ENCODE results near the gene VAMP8.
"Not testable (repeated sequence)": the region's sequence is repeated elsewhere in the genome, so short reads cannot be mapped to it uniquely, and the experiment has no call there.

VAMP8 gene
- 20.0 to 37.2 reads per million in 2 donors for total RNA-seq

GRCh38 chr2:85577386-85578242, at the start of gene VAMP8:
VAMP8 (plus strand) TSS chr2:85577586; CDS start chr2:85577647, 61 bp downstream.
- peak; percentile 39 to 74 (median 48) for DNase-seq

DNA sequence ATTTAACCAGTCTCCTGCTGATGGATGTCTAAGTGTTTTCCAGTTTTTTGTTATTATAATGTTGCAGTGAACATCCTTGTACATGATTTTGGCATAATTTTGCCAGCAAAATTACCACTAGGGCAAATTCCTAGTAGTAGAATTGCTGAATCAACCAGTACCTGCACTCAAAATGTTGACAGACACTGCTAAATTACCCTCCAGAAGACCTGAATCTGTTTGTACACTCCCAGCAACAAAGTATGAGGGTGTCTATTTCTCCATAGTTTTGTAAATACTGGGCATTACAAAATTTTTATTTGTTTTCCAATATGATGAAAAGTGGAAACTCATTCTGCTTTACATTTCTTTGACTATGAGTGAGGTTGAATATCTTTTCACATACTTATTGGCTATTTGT, 49.6 kb upstream of the VAMP8 start:
- no peak for DNase-seq

- DNase-seq: no peak
Observed at GRCh38 chr2:85528355-85528754, 49.0 kb upstream of the VAMP8 start.

DNA sequence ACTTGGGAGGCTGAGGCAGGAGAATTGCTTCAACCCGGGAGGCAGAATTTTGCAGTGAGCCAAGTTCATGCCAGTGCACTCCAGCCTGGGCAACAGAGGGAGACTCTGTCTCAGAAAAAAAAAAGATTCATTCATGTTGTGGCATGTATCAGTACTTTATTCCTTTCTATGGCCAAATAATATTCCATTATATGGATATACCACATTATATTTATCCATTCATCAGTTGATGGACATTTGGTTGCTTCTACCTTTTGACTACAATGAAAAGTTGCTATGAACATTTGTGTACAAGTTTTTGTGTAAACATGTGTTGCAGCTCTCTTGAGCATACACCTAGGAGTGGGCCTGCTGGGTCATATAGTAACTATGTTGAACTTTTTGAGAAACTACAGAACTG, 47.6 kb upstream of the VAMP8 start:
- DNase-seq: no peak

GRCh38 chr2:85531589-85531988, 45.8 kb upstream of the VAMP8 start:
- no peak for DNase-seq

DNA sequence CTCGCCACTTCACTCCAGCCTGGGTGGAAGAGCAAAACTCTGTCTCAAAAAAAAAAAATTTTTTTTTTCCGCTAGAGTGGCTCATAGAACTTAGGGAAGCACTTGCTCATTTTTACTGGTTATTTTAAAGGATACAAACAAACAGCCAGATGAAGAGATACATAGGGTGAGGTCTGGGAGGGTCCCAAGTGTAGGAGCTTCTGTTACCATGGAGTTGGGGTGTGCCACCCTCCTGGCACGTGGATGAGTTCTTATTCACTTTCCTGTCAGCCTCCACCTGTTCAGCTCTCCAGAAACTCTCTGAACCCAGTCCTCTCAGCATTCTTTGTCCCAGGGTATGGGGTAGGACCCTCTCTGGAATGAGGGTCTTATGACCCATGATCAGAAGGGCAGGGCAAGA, 43.3 kb upstream of the VAMP8 start:
- no peak for DNase-seq

- no peak for DNase-seq
Observed at GRCh38 chr2:85534881-85535280, 42.5 kb upstream of the VAMP8 start.

- DNase-seq: no peak
Observed at GRCh38 chr2:85536479-85536878, 40.9 kb upstream of the VAMP8 start.

DNA sequence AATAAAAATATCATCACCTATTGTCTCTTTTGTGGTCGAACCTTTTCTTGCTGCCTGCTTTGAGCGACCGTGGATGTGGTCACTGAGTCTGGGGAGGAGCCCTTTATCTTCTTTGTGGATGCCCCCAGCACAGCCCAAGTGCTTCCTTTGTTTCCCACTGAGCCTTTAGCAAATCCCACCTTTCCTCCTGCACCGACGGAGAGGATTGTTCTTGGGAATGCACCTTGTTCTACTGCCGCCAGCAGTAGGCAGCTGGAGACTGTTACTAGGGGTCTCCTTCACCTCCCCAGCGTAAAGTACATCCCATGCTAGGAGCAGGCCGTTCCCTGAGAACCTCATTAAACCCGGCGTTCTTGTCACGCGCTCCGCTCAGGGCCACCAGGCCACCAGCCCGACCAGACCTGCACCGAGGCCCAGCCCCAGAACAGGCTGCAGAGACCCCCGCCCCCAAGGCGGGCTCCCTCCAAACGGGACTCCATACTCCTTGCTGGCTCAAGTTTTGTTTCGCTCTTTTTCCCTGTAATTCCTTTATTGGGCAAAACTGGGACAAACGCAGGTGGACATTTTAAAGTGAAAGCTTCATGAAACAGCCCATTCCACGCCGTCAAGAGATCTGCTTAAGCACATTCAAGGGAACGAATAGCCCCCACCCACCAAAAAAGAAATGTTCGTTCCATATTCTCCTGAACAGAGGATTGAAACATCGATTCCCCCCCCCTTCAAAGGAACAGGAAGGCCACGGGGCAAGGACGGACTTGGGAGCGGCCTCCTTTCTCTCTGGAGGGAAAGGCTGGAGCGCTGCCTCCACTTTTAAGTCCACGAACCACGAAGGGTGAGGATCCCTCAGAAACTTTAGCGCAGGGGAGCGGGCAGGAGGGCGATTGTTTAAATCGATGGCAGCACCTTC, 39.5 kb upstream of the VAMP8 start:
- peak in 1 of 5 experiments; percentile 71 for DNase-seq

DNA sequence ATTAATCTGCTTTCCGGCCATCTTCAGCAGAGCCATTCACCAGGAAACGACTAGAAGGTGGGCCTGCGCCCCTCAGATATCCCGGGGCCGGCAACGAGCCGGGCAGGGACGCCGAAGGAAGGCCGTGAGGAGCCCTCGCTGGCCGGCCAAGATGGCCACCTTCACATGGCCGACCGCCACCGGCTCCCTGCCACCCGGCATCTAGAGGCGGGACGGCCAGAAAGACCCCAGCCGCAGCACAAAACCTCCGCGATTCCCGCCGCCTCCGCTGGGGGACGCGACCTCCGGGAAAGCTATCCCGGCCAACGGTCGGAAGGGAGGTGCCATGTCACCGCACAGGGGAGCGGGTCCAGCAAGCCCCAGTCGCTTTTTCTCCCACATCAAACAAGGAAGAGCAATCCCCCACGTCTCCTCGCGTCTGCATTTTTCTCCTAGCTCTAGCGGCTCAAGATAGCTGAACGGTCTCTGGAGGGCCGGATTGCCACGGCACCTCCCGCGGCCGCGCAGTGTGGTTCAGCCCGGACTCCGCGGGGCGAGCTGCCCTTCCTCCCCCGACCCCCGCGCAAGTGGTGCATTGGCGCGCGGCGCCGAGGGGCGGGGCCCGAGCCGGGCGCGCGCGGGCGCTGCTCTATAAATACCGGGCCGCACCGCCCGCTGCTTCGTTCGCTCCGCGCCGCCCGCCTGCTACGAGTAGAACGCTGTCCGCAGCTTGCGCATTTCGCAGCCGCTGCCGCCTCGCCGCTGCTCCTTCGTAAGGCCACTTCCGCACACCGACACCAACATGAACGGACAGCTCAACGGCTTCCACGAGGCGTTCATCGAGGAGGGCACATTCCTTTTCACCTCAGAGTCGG, 38.7 kb upstream of the VAMP8 start, which contains the start of gene MAT2A:
TSS of gene MAT2A (plus strand) at position 662 of the 854 bp plus-strand sequence. CDS start at position 782, 120 bp downstream.
- peak; percentile 71 to 89 (median 80) for DNase-seq

GRCh38 chr2:85539361-85540132, 37.8 kb upstream of the VAMP8 start:
- DNase-seq: peak; percentile 39 to 87 (median 64)

DNA sequence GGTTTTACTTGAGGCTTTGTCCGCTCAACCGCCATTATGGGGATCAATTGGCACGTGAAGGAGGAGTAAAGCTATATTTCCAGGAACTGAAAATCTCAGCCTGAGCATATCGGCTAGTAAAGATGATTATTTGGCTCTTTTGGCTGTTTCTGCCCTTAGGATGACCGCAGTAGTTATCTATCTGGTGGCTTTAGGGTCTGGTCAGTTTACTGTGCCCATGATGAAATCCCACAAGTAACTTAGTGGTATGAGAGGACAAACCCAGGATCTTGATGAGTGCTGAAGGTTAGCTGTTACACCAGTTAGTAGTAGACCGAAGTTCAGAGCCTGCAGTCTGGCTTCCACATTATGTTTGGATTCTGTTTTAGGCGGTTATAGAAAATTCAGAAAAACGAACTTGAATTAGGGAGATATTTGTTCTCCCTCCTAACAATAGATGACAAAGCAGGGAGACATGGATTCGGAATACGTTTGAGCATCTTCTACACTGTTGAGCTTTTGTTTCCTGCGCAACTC, 37.2 kb upstream of the VAMP8 start:
- peak in 1 of 5 experiments; percentile 11 for DNase-seq

DNA sequence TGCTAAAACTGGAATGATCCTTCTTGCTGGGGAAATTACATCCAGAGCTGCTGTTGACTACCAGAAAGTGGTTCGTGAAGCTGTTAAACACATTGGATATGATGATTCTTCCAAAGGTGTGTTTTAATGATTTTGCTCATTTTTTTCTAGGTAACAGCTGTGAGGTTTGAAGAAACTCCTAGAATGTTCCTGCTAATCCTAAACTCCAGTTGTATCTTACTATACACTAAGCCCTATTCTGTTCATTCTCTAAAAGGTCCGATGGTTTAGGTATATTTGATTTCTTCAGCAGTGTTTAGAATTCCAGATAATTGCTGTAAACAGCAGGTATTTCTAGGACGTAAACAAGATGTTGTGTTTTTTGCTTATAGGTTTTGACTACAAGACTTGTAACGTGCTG, 36.1 kb upstream of the VAMP8 start:
- no peak for DNase-seq

GRCh38 chr2:85541753-85542457, 35.5 kb upstream of the VAMP8 start:
- no peak for DNase-seq

GRCh38 chr2:85542777-85543176, 34.6 kb upstream of the VAMP8 start:
- DNase-seq: no peak

DNA sequence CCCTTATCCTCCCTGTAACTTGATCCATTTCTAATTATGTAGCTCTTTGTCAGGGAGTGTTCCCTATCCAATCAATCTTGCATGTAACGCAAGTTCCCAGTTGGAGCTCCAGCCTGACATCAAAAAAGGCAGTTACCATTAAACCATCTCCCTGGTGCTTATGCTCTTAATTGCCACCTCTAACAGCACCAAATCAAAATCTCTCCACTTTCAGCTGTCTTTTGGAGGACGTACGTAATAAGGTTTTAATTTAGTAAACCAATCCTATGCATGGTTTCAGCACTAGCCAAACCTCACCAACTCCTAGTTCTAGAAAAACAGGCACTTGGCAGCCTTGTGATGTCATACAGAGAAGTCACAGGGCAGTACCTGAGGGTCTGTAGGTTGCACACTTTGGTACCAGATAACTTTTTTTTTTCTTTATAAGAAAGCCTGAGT, 33.1 kb upstream of the VAMP8 start:
- DNase-seq: not testable (repeated sequence)

GRCh38 chr2:85544915-85545779, 32.2 kb upstream of the VAMP8 start:
- not testable (repeated sequence) for DNase-seq

- DNase-seq: no peak
Observed at GRCh38 chr2:85545780-85546240, 31.6 kb upstream of the VAMP8 start.

- DNase-seq: no peak
Observed at GRCh38 chr2:85547089-85547858, 30.1 kb upstream of the VAMP8 start.
